Effector CD8-positive, alpha-beta T cell (primary cell): ENCODE measurements around the gene COL4A6.

ENCODE experiments used
- DNase-seq: peaks from one replicate; lab custom pipeline; 2025; lab: John Stamatoyannopoulos, UW

The COL4A6 gene

DNA sequence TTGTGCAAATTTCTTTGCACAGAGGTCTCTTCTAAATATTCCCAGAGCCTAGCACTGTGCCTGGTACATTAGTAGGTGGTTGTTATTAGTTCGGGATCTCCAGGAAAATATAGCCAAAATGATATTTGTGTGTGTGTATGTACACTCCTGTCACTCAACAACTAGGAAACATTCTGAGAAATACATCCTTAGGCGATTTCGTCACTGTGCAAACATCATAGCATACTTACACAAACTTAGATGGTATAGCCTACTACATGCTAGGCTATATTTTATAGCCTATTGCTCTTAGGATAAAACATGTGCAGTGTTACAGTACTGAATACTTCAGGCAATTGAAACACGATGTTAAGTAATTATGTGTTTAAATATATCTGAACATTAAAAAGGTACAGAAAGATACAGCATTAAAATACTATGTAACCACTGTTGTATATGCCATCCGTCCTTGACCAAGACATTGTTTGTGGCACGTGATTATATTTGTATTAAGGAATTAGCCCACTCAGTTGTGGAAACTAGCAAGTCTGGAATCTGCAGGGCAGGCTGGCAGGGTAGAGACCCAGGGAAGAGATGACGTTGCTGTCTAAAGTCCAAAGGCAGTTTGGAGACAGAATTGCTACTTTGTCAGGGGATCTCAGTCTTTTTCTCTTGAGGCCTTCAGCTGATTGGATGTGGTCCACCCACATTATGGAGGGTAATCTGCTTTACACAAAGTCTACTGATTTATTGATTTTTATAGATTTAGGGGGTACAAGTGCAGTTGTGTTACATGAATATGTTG is 106.9 kb downstream of the COL4A6 start:
- DNase-seq: no peak

DNA sequence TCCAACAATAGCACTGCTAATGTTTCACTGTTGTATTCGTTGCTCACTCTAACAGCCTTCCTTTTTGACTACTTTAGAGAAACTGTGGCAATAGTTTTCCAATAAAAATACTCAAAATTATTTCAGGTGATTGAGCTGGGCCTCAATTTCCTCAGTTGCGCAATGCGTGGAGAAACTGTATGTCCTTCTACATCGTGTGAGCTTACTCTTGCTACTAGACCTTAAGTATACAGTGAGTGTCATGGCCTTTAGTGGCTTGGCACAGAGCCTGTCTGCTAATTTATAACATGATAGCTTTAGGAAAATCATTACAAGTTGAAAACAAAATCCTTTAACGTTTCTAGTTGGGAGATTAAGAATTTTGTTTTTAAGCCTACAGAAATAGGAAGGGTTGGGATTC is 114.5 kb downstream of the COL4A6 start:
- no peak for DNase-seq

DNA sequence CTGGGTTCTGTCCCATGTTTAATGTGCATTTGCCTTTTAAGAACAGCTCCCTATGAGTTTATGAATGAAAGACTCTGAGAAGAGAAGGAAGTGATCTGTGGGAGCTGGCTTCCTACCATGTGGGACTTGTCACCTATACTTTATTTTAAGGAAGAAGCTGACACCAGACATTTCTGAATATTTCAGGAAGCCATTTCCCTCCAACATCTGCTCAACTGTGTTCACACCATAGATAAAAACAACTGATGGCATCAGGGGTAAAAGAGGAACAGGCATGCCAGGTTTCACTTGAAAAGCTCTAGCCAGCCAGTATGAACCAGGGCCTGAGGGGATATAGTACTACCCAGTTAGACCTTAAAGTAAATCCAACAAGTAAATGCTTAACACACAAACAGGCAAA is 116.0 kb downstream of the COL4A6 start:
- no peak for DNase-seq

DNA sequence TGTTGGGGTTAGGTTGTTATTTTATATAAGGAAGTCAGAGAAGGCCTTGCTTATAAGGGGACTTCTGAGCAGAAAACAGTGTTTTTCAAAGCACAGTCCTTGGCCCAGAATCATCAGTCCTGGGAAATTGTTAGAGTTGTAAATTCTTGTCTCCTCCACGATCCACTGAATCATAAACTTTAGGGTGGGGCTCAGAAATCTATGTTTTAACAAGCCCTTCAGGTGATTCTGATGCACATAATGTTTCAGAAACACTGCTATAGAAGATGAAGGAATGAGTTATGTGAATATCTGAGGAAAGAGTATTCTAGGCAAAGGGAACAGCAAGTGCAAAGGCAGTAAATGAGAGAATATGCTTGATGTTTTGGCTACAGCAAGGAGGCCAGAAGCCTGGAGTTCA is 121.8 kb downstream of the COL4A6 start:
- DNase-seq: no peak

DNA sequence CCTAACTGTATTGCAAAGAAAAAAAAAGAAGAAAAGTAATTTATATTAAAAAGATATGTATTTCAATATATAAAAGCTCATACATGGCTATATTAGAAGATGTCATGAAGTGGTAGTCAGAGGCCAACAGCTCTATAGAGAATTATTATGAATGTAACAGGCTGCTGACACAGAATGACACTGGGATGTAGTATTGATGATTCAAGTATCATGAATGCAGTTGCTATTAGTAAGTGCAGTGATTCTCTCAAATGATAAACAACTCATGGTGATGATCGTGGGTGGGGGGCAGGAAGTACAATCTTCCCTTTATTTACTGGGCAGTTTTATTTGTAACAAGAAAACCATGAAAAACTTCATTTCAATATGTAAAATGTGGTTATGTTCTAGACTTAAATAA is 124.6 kb downstream of the COL4A6 start:
- no peak for DNase-seq

DNA sequence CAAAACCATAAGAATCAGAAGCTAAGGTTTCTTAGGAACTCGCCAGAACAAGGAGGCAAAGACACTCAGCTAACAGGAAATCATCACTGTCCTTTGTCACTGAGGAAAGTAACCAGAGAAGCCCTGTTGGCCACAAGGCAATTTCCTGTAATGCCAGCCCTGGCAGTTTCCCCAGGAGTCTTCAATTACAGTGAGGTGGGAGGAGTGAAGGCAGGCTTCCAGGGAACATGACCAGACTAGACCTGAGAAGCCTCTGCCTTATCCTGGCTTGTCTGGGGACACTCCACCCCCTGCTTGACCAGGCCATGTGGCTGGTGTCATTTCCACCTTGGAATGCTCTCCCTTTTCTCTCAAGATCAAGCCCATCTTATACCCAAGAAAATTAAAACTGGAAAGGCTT is 125.3 kb downstream of the COL4A6 start:
- DNase-seq: no peak

DNA sequence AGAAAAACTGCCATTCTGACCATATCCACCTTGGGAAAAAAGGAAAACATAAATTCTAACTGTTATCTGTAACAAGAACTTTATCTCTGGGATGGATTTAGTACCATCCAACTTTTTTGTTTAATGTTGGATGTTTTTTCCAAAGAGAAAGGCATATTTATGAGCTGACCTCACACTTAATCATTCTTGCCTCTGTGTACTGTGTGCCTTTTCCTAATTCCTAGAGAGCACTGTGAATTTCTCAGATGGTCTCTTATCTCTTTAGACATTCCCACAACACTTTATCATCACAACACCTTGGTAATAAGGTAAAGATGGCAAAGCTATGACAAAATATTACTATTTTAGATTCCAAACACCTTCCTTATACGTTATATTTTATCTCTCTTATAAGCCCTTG is 126.2 kb downstream of the COL4A6 start:
- DNase-seq: no peak

DNA sequence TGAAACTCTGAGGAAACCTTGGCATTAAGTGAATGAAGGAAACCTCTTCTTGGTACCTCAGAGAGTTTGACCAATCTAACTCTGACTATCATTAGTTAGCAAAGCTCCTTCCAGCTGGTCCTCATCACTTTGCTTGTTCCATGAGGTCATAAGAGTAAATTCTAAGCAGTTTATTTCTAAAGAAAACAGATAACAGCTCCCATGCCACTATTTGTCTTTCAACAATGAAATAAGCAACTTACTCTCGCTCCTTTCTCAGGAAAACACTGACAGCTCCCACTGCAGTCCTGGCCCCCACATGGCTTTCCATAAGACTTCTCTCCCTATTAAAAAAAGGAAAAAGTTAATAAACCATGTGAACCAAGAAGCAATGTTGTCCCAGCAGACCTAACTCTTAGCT is 127.7 kb downstream of the COL4A6 start:
- DNase-seq: no peak

DNA sequence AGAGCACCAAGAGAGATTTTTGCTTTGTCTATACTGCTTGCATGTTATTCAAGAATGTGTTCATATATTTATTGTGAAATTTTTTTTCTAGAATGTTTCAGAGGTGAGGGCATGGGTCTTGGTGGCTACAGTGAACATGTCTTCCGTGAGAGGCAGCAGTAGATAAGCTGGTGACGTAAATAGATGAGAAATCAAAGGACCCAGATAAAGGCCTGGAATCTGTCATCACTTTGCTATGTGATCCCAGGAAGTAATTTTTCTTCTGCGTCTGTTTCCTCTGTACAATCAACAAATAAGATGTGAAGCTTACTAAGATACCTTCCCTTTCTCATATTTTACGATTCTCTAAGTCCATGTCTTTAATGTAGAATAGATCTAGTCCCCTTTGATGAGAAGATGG is 129.1 kb downstream of the COL4A6 start:
- DNase-seq: no peak

DNA sequence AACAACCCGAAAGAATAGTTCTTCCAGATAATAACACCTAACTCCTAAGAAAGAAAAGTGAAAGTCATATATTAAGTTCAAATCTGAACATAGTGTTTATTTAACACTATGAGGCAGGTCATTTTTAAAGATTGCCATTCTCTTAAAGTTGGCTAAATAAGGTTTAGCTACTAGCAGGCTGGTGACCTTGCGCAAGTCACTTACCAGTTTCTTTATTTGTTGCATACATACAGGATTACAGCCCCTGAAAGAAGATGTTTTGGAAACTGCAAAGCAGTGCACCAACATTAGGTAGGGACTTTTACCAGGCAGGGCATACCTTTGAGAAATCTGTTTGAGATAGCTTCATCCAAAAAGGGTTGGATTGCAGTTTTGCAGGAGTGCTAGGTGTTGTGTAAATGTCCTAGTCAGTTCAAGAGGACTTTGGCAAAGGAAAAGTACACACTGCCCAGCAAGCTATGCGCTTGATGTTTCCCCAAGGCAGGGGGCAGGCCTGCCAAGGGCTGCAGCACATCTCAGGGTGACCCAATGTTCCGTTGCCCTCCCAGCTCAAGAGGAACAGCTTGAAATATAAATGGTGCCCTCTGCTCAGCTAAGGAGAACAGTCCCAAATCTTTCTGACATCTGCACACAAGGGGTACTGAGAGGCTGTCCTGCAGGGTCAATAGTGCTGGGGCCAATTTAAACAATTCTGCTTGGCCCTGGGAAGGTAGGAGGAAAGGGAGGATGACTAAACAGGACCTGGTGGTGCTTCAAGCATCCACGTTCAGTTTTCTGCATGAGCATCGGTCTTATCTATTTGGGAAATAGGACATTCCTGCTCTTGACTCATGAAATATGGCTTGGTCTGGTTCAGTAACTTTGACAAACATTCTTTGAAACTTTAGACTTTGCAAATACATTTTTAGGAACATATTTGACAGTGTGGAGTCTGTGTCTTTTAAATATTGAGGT is 130.8 kb downstream of the COL4A6 start:
- no peak for DNase-seq

DNA sequence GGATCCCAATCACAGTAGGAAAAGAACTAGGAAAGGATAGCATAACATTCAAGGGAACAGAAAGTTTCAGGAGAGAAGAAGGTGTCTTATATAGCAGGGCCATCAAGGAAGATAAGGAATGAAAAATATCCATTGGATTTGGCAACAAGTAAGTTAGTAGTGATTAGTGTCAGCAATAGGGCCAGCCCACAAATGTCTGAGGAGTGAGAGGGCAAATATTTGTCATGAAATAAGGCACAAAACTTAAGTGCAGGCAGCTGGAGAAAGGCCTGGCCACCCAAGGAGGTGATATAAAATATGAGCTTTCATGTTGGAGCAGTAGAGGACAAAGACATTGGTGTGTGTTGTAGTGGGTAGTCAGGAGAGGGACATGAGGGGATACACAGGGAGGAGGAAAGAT is 132.1 kb downstream of the COL4A6 start:
- DNase-seq: no peak

DNA sequence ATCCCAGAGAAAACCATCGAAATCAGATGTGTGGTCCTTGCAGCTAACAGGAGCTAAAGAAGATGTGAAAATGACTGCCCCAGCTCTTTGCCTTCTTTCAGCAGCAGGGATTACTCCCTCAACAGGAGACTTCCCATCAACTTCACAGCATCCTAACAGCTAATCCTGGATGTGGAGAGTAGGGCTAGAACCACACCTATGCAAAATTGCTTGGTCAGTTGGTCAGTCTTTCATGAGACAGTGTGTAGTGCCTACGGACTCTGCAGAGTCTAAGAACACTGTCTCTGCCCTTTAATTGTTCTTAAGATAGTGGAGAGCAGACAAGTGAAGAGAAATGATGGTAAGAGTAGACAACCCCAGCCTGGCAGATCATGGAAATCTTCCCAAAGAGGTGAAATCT is 133.5 kb downstream of the COL4A6 start:
- DNase-seq: no peak

DNA sequence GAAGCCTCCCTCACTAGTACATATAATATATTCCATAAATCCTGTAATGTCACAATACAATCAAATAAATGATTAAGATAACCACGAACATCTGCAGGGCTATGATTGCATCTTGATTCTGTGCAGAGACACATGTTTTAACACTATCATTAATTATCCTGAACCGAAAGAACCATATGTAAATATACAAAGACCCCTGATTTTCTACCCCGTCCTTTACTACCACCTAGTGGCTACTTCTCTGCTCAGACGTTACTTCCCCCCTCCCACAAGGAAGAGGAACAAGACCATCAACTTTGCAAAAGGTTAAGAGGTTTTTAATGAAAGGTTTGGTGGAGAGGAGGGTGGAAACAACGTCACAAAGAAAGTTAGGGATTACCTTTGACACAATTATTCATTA is 134.0 kb downstream of the COL4A6 start:
- no peak for DNase-seq

DNA sequence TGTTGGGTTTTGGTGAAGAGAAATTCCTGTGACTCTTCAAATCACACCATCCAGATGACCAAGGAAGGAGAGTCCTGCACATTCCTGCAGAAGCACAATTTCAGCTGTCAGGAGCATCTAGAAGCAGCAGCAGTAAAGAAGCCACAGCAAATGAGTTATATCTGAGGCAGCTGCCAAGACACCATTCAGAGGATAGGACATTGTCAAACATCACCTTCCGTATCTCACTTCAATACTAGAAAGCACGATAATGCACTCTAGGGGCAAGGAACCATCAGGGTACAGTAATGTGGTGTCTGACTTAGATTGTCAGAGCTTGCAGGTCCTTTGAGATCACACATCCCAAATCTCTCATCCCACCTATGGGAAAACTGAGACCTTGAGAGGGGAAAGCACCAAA is 134.5 kb downstream of the COL4A6 start:
- no peak for DNase-seq

DNA sequence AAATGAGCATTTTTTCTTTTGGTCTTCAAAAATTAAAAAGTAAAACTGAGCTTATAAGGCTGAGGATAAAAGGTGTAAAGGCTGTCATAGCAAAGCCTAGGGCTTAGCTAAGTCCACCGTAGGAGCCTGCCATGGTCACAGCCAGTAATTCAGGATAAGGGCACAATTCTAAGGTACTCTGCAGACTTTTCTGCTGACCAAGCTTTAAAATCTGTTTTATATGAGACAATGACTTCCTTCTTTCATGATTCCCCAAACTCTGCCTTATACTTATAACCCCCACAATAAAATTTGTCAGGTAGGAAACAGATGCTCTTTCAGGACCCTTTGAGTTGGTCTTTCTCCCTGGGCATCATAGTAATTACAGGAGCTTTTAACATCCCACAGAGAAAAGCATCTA is 138.5 kb downstream of the COL4A6 start:
- DNase-seq: no peak

DNA sequence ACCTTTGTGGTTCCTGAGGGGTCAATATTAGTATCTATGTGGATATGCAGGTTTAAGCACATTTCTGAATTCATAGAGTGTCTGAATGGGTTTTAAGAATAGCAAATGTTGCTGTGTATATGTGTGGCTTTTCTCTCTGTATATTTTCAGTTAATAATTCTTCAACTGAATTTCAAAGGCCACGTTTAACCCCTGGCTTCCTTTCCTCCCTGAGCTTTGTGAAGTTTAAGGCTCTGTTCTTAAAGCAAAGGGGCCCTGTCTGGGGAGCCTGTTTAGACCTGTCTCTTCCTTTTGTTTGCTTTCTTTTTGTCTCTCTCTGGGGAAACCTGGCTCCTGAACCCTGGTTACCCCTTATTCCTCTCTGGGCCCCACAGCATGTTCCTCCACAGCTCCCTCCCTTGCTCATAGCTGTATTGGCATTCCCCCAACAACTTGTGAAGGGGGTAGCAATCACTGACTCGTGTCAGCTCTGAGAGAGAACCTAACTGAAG is 139.1 kb downstream of the COL4A6 start:
- no peak for DNase-seq

DNA sequence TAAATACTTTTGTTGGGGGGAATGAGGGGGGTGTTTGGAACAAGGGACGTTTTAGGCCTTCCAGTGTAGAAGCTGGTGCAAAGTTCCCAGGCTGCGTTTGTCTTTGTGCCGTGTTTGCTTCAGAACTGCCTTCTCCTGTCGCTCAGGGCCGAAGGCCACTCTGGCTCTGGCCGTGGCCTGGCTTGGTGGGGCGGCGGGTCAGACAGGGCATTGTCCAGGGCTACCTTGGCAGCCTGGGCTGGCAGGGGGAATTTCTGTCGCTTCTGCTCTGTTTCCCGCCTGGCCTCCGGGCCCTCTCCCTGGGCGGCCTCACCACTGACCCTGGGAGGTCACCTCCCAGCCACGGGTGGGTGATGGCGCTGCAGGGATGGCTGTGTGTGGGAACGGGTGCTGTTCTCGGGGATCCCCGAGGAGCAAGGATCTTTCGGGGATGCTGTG is 140.0 kb downstream of the COL4A6 start:
- no peak for DNase-seq

DNA sequence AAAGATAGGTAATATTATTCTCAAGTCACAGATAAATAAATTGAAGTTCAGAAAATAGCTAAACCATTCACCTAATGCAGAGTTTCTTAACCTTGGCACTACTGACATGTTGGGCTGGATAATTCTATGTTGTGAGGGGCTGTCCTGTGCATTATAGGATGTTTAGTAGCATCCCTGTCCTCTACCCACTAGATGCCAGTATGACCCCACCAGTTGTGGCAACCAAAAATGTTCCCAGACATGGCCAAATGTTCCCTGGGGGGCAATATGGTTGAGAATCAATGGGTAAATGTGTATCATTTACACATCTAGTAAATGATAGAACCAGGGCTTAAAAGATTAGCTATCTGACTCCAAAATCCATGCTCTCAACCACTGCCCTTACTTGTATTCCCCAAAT is 140.9 kb downstream of the COL4A6 start:
- no peak for DNase-seq

DNA sequence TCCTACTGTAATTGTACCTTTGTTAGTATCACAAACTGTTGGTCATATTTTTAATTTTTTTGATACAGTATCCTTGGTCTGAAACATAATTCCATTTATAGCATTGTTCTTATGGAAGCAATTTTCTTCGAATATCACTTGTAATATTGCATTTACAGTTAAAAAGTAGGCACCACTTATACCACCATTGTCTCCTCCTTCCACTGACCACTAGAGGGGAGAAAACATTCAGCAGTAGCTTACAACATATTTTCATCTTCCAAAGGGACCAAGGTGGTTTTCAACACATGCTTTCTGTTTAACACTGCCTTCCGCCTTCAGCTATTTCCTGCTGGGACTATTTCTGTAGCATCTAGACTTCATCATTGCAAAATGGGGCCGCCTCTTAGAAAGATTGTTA is 146.2 kb downstream of the COL4A6 start:
- DNase-seq: no peak

DNA sequence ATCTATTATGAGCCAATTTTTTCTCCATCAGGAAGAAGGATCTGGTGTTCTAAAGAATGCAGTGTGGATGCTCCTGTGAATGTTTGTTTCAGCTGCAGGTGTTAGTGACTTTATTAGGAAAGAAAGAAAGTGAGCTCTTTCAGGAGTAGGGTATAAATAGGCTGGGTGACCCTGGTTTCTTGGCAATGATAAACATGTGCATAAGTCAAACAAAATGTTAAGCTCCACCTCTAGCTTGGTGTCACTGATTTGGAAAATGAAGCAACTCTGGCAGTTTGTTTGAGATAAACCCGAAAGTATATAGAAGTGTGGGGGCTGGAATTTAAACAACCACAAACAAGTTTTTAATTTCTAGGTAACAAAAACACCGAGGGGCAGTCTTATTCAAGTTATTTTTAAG is 152.3 kb downstream of the COL4A6 start:
- no peak for DNase-seq

DNA sequence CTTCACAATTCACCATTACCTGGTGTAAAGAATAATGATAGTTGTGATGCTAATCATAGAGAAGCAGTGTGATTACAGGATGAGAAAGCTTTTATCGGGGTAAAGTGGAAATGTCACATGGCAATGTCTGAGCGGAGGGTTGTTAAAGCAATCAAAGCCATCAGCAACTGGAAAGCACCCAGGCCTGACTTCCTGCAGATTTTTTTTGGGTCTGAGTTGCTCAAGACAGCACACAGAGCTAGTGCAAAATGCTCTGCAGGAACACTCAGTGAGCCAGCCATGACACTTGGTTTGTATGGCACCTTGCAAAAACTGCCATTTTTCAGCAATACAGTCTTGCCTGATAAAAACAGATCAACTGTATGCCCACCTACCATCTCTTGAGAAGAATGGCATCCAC is 152.9 kb downstream of the COL4A6 start:
- no peak for DNase-seq

DNA sequence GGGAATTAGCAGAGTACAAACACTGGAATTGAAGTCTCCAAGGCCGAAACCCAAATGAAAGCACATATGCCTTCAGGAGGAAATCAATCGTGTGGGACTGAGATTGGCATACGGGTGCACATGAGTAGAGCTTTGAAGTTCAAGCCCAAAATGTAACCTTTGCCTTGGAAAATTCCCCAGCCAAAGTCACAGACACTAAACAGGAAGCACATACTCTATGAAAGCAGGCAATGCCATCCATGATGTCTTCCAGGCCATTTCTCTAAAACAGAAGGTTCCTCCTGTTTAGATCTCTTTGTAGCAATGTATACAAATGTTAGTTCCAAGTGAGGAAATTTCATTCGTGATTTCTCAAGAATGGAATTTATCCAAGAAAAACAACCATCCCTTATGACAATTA is 162.5 kb downstream of the COL4A6 start:
- no peak for DNase-seq

DNA sequence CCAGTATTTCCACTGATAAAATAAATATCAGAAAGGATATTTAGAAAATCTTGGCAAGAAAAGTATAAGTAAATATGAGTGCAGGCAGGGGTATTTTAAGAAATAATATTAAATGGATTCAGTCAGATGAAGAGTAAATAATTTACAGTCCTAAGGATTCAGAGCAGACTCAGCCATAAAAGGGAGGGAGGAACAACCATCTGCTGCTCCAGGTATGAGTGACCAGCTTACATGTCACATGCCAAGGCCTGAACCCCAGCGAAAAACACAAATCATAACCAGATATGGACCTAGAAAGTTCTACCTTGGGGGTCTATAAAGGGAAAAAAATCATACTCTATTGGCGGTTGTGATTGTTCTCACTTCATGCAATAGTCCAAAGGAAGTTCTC is 166.8 kb downstream of the COL4A6 start:
- no peak for DNase-seq
